ENCODE results near the gene LHFPL5.

- TF ChIP-seq, protein P1, sequence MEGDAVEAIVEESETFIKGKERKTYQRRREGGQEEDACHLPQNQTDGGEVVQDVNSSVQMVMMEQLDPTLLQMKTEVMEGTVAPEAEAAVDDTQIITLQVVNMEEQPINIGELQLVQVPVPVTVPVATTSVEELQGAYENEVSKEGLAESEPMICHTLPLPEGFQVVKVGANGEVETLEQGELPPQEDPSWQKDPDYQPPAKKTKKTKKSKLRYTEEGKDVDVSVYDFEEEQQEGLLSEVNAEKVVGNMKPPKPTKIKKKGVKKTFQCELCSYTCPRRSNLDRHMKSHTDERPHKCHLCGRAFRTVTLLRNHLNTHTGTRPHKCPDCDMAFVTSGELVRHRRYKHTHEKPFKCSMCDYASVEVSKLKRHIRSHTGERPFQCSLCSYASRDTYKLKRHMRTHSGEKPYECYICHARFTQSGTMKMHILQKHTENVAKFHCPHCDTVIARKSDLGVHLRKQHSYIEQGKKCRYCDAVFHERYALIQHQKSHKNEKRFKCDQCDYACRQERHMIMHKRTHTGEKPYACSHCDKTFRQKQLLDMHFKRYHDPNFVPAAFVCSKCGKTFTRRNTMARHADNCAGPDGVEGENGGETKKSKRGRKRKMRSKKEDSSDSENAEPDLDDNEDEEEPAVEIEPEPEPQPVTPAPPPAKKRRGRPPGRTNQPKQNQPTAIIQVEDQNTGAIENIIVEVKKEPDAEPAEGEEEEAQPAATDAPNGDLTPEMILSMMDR (IDR thresholded peaks at IDR 0.05; ENCODE audit: poor library complexity) = no peak
- TF ChIP-seq EZH2phosphoT487 (IDR thresholded peaks at IDR 0.05; ENCODE audit: low read depth, severe bottlenecking, unreplicated experiment) (no peak), EZH2 (IDR thresholded peaks at IDR 0.05; ENCODE audit: borderline replicate concordance) (no peak)
These were observed 6.4 kb upstream of the LHFPL5 start for GRCh38 chr6:35798706-35799105.

Measured in hepatocyte (in vitro differentiated cells).